ENCODE data around the gene DEPDC1B.
"Not testable (repeated sequence)": the region's sequence is repeated elsewhere in the genome, so short reads cannot be mapped to it uniquely, and the experiment has no call there.

DEPDC1B gene

GRCh38 chr5:60701321-60701968 is 1.5 kb upstream of the DEPDC1B start:
- no peak overlapping the region for H3K4me3 ChIP-seq (ENCODE audit: low read depth, low read length)
- no peak for DNase-seq (ENCODE audit: low read depth)

- no peak for DNase-seq (ENCODE audit: low read depth)
- H3K4me3 ChIP-seq (ENCODE audit: low read depth, low read length): peak overlapping the region; percentile 80
Measured at GRCh38 chr5:60700416-60700757, 421 bp upstream of the DEPDC1B start.

- DNase-seq (ENCODE audit: low read depth): no peak
- peak overlapping the region; percentile 80 for H3K4me3 ChIP-seq (ENCODE audit: low read depth, low read length)
Measured at GRCh38 chr5:60699288-60699608, 718 bp downstream of the DEPDC1B start.

- H3K4me3 ChIP-seq (ENCODE audit: low read depth, low read length): no peak overlapping the region
- DNase-seq (ENCODE audit: low read depth): no peak
Measured at GRCh38 chr5:60698336-60698735, 1.6 kb downstream of the DEPDC1B start.

GRCh38 chr5:60690326-60690725 is 9.6 kb downstream of the DEPDC1B start:
- no peak for DNase-seq (ENCODE audit: low read depth)
- H3K4me3 ChIP-seq (ENCODE audit: low read depth, low read length): no peak overlapping the region

GRCh38 chr5:60688980-60689379 is 11.0 kb downstream of the DEPDC1B start:
- DNase-seq (ENCODE audit: low read depth): no peak
- H3K4me3 ChIP-seq (ENCODE audit: low read depth, low read length): no peak overlapping the region

GRCh38 chr5:60687927-60688720 is 11.8 kb downstream of the DEPDC1B start:
- no peak overlapping the region for H3K4me3 ChIP-seq (ENCODE audit: low read depth, low read length)
- peak; percentile 10 for DNase-seq (ENCODE audit: low read depth)

GRCh38 chr5:60686157-60686556 is 13.8 kb downstream of the DEPDC1B start:
- no peak overlapping the region for H3K4me3 ChIP-seq (ENCODE audit: low read depth, low read length)
- DNase-seq (ENCODE audit: low read depth): no peak

GRCh38 chr5:60685700-60686099 is 14.3 kb downstream of the DEPDC1B start:
- no peak overlapping the region for H3K4me3 ChIP-seq (ENCODE audit: low read depth, low read length)
- DNase-seq (ENCODE audit: low read depth): no peak

GRCh38 chr5:60685028-60685427 is 14.9 kb downstream of the DEPDC1B start:
- DNase-seq (ENCODE audit: low read depth): no peak
- no peak overlapping the region for H3K4me3 ChIP-seq (ENCODE audit: low read depth, low read length)

- DNase-seq (ENCODE audit: low read depth); H3K4me3 ChIP-seq (ENCODE audit: low read depth, low read length): not testable (repeated sequence)
Measured at GRCh38 chr5:60682007-60682406, 18.0 kb downstream of the DEPDC1B start.

- no peak overlapping the region for H3K4me3 ChIP-seq (ENCODE audit: low read depth, low read length)
- DNase-seq (ENCODE audit: low read depth): no peak
Measured at GRCh38 chr5:60679816-60680215, 20.1 kb downstream of the DEPDC1B start.

- H3K4me3 ChIP-seq (ENCODE audit: low read depth, low read length): no peak overlapping the region
- DNase-seq (ENCODE audit: low read depth): no peak
Measured at GRCh38 chr5:60677850-60678664, 21.9 kb downstream of the DEPDC1B start.

- no peak overlapping the region for H3K4me3 ChIP-seq (ENCODE audit: low read depth, low read length)
- DNase-seq (ENCODE audit: low read depth): no peak
Measured at GRCh38 chr5:60675286-60675685, 24.7 kb downstream of the DEPDC1B start.

GRCh38 chr5:60674251-60675069 is 25.5 kb downstream of the DEPDC1B start:
- DNase-seq (ENCODE audit: low read depth): peak; percentile 6
- H3K4me3 ChIP-seq (ENCODE audit: low read depth, low read length): no peak overlapping the region

GRCh38 chr5:60673334-60673733 is 26.6 kb downstream of the DEPDC1B start:
- no peak overlapping the region for H3K4me3 ChIP-seq (ENCODE audit: low read depth, low read length)
- no peak for DNase-seq (ENCODE audit: low read depth)

- DNase-seq (ENCODE audit: low read depth): no peak
- H3K4me3 ChIP-seq (ENCODE audit: low read depth, low read length): no peak overlapping the region
Measured at GRCh38 chr5:60672693-60673264, 27.2 kb downstream of the DEPDC1B start.

- no peak overlapping the region for H3K4me3 ChIP-seq (ENCODE audit: low read depth, low read length)
- DNase-seq (ENCODE audit: low read depth): no peak
Measured at GRCh38 chr5:60671899-60672692, 27.9 kb downstream of the DEPDC1B start.

GRCh38 chr5:60670749-60671148 is 29.2 kb downstream of the DEPDC1B start:
- DNase-seq (ENCODE audit: low read depth): no peak

More at GRCh38 chr5:60670749-60671148, 29.2 kb downstream of the DEPDC1B start:
- H3K4me3 ChIP-seq (ENCODE audit: low read depth, low read length): no peak overlapping the region

Data from skeletal muscle cell (primary cell).